IMR-90 (cell line): Measurements from ENCODE around the gene BMPER. TPM values are rescaled to one million over a fixed set of nuclear protein-coding genes. Genes with fewer than 3 reads are reported as not detected.

Source experiments
- ATAC-seq: fragments of 200-7000 bp; cut with Tn5 transposase; 2 replicates; pipeline ENCODE4 v1.9.1; 2020; ENCODE audit warnings: low read depth, mild to moderate bottlenecking, moderate library complexity
- BruUV-seq: library from RNA; stranded (reverse); fragments of 400-500 nt; replicated peaks from 2 replicates; lab custom pipeline; 2021; lab: Mats Ljungman, UMichigan
- CTCF ChIA-PET: fragments of 300-600 bp; formaldehyde crosslinking; extraction: SDS; loops from one replicate; lab custom pipeline; 2021; ENCODE audit warnings: antibody characterized with exemption; lab: Yijun Ruan, JAX
- POLR2A ChIA-PET: fragments of 300-600 bp; sonication (Branson Sonifier 250); formaldehyde crosslinking; loops from one replicate; lab custom pipeline; 2022; ENCODE audit warnings: antibody characterized with exemption; ENCODE audit not compliant: unreplicated experiment; lab: Charles Lee
- DNase-seq: peaks from one replicate; pipeline ENCODE4 v3.0.0; 2013
- H2AFZ ChIP-seq: replicated peaks from 2 replicates; pipeline ENCODE3; 2013; ENCODE audit warnings: low read length, mild to moderate bottlenecking; ENCODE audit not compliant: poor library complexity
- H2AK5ac ChIP-seq: 2 replicates; pipeline ENCODE4 v1.6.1; 2013; ENCODE audit warnings: low read depth, low read length, inconsistent platforms
- H2AK9ac ChIP-seq: replicated peaks from 2 replicates; pipeline ENCODE3; 2013; ENCODE audit warnings: mild to moderate bottlenecking, low read depth, low read length, moderate library complexity; ENCODE audit not compliant: poor library complexity
- H2BK120ac ChIP-seq: 2 replicates; pipeline ENCODE4 v1.6.1; 2013; ENCODE audit warnings: low read depth, low read length, inconsistent platforms
- H2BK15ac ChIP-seq: 3 replicates; pipeline ENCODE4 v1.6.1; 2013; ENCODE audit warnings: low read depth, low read length, inconsistent platforms
- H2BK20ac ChIP-seq: 2 replicates; pipeline ENCODE4 v1.6.1; 2013; ENCODE audit warnings: low read depth, mild to moderate bottlenecking, inconsistent platforms, low read length, moderate library complexity
- H2BK5ac ChIP-seq: 2 replicates; pipeline ENCODE4 v1.6.1; 2013; ENCODE audit warnings: mild to moderate bottlenecking, low read depth, low read length, inconsistent platforms; ENCODE audit not compliant: poor library complexity, severe bottlenecking
- H3K14ac ChIP-seq: replicated peaks from 2 replicates; pipeline ENCODE4 v1.6.1; 2013; ENCODE audit warnings: low read depth, low read length, inconsistent platforms
- H3K18ac ChIP-seq: 2 replicates; pipeline ENCODE4 v1.6.1; 2013; ENCODE audit warnings: low read depth, low read length, control low read depth
- H3K23ac ChIP-seq: 2 replicates; pipeline ENCODE4 v1.6.1; 2013; ENCODE audit warnings: low read depth, low read length, inconsistent platforms
- H3K27ac ChIP-seq: 2 replicates; pipeline ENCODE4 v1.5.1; 2013; ENCODE audit warnings: mild to moderate bottlenecking, control low read depth, low read length; ENCODE audit not compliant: insufficient read depth
- H3K27me3 ChIP-seq: 2 replicates; pipeline ENCODE4 v1.6.1; 2013; ENCODE audit warnings: low read length; ENCODE audit not compliant: control insufficient read depth, insufficient read depth
- H3K36me3 ChIP-seq: 2 replicates; pipeline ENCODE4 v1.6.1; 2013; ENCODE audit warnings: low read length, mixed read lengths; ENCODE audit not compliant: control insufficient read depth, insufficient read depth
- H3K4ac ChIP-seq: 2 replicates; pipeline ENCODE4 v1.6.1; 2013; ENCODE audit warnings: low read depth, low read length, inconsistent platforms
- H3K4me1 ChIP-seq: 2 replicates; pipeline ENCODE4 v1.6.1; 2013; ENCODE audit warnings: low read length, mixed read lengths; ENCODE audit not compliant: control insufficient read depth, insufficient read depth
- H3K4me2 ChIP-seq: 2 replicates; pipeline ENCODE4 v1.6.1; 2013; ENCODE audit warnings: low read depth, mild to moderate bottlenecking, control low read depth, low read length, moderate library complexity
- H3K4me3 ChIP-seq: 2 replicates; pipeline ENCODE4 v1.5.1; 2013; ENCODE audit warnings: low read depth, mild to moderate bottlenecking, control low read depth, low read length, moderate library complexity; ENCODE audit not compliant: insufficient read depth
- H3K56ac ChIP-seq: 2 replicates; pipeline ENCODE4 v1.6.1; 2013; ENCODE audit warnings: low read length, inconsistent platforms; ENCODE audit not compliant: insufficient read depth; ENCODE audit errors: extremely low read depth
- H3K79me1 ChIP-seq, 2 experiments: 2 replicates each; pipeline ENCODE4 v1.6.1; 2013; ENCODE audit warnings: low read length in 2 of 2, inconsistent platforms in 1 of 2, low read depth in 1 of 2
- H3K9ac ChIP-seq: 2 replicates; pipeline ENCODE4 v1.6.1; 2013; ENCODE audit warnings: low read depth, low read length, control low read depth
- H3K9me1 ChIP-seq: 2 replicates; pipeline ENCODE4 v1.6.1; 2013; ENCODE audit warnings: low read length, inconsistent platforms; ENCODE audit not compliant: insufficient read depth
- H3K9me3 ChIP-seq: 2 replicates; pipeline ENCODE4 v1.6.1; 2013; ENCODE audit warnings: low read length; ENCODE audit not compliant: control insufficient read depth, insufficient read depth
- H4K20me1 ChIP-seq: 2 replicates; pipeline ENCODE4 v1.6.1; 2013; ENCODE audit warnings: low read length, inconsistent platforms; ENCODE audit not compliant: insufficient read depth
- H4K5ac ChIP-seq: 2 replicates; pipeline ENCODE4 v1.6.1; 2013; ENCODE audit warnings: mild to moderate bottlenecking, low read depth, low read length, control low read depth
- H4K8ac ChIP-seq, 2 experiments: 2 replicates each; pipeline ENCODE4 v1.6.1; 2013; ENCODE audit warnings: low read depth in 2 of 2, low read length in 2 of 2, control low read depth in 1 of 2, inconsistent platforms in 1 of 2
- H4K91ac ChIP-seq: 2 replicates; pipeline ENCODE4 v1.6.1; 2013; ENCODE audit warnings: low read depth, low read length, inconsistent platforms; ENCODE audit not compliant: insufficient read depth
- BHLHE40 ChIP-seq: fragments of 150-350 bp; IDR thresholded peaks from 2 replicates; pipeline ENCODE4 v1.6.1; 2016; ENCODE audit warnings: mild to moderate bottlenecking, low read depth, low read length
- CEBPB ChIP-seq: IDR thresholded peaks from 2 replicates; pipeline ENCODE4 v1.6.1; 2012; ENCODE audit warnings: low read depth, low read length, improper control_type of control experiment
- CHD1 ChIP-seq: IDR thresholded peaks from 2 replicates; pipeline ENCODE4 v1.6.1; 2012; ENCODE audit warnings: low read depth, low read length, improper control_type of control experiment
- ELK1 ChIP-seq: fragments of 150-350 bp; IDR thresholded peaks from 2 replicates; pipeline ENCODE4 v1.6.1; 2016; ENCODE audit warnings: low read depth, mild to moderate bottlenecking, low read length, moderate library complexity, borderline replicate concordance
- FOS ChIP-seq: fragments of 150-350 bp; IDR thresholded peaks from 2 replicates; pipeline ENCODE4 v1.6.1; 2016; ENCODE audit warnings: low read depth, low read length
- MAFK ChIP-seq: IDR thresholded peaks from 2 replicates; pipeline ENCODE4 v1.6.1; 2012; ENCODE audit warnings: low read depth, low read length, improper control_type of control experiment
- MAZ ChIP-seq: IDR thresholded peaks from 2 replicates; pipeline ENCODE4 v1.6.1; 2012; ENCODE audit warnings: low read depth, mild to moderate bottlenecking, low read length, improper control_type of control experiment, moderate library complexity, borderline replicate concordance
- MXI1 ChIP-seq: IDR thresholded peaks from 2 replicates; pipeline ENCODE4 v1.6.1; 2012; ENCODE audit warnings: low read depth, mild to moderate bottlenecking, low read length, moderate library complexity, borderline replicate concordance
- NFE2L2 ChIP-seq: fragments of 150-350 bp; IDR thresholded peaks from 2 replicates; pipeline ENCODE4 v1.6.1; 2016; ENCODE audit warnings: low read depth, mild to moderate bottlenecking, low read length
- POLR2A ChIP-seq: IDR thresholded peaks from 2 replicates; pipeline ENCODE4 v1.6.1; 2012; ENCODE audit warnings: mild to moderate bottlenecking, low read depth, low read length
- RAD21 ChIP-seq: IDR thresholded peaks from 2 replicates; pipeline ENCODE4 v1.6.1; 2012; ENCODE audit warnings: low read length, improper control_type of control experiment
- RCOR1 ChIP-seq: IDR thresholded peaks from 2 replicates; pipeline ENCODE4 v1.6.1; 2012; ENCODE audit warnings: mild to moderate bottlenecking, low read length, improper control_type of control experiment; ENCODE audit not compliant: insufficient replicate concordance
- RFX5 ChIP-seq: IDR thresholded peaks from 2 replicates; pipeline ENCODE4 v1.8.0; 2012; ENCODE audit warnings: low read depth, mild to moderate bottlenecking, low read length, moderate library complexity
- SMC3 ChIP-seq: fragments of 150-350 bp; IDR thresholded peaks from 2 replicates; pipeline ENCODE4 v1.6.1; 2016; ENCODE audit warnings: low read depth, mild to moderate bottlenecking, antibody characterized with exemption, low read length, moderate library complexity
- WGBS, 2 experiments: methylation state at CpG; one replicate each; pipeline versions ENCODE4 v1.1.5 to v1.1.7; 2013; ENCODE audit warnings: missing lambda C conversion rate in 2 of 2; ENCODE audit not compliant: insufficient read length in 1 of 2; ENCODE audit errors: extremely low coverage in 2 of 2; 5-methylcytosine and 5-hydroxymethylcytosine counted together
- dilution Hi-C: fragments of 300-500 bp; cut with HindIII; formaldehyde crosslinking; loops from one replicate; pipeline ENCODE4 v1.14.3; 2018; ENCODE audit warnings: low sequenced_read_pairs; ENCODE audit not compliant: unreplicated experiment
- in situ Hi-C: fragments of 300-500 bp; cut with MboI; formaldehyde crosslinking; loops from 3 replicates; pipeline ENCODE4 v1.14.3; 2019; ENCODE audit warnings: low sequenced_read_pairs, inconsistent platforms, mixed read lengths
- intact Hi-C: fragments of 100-400 bp; cut with micrococcal nuclease; formaldehyde crosslinking; loops from 2 replicates; pipeline ENCODE4 v1.10.0; 2022
- polyA plus RNA-seq, 3 experiments: library from polyadenylated mRNA; depleted of rRNA; stranded (reverse); fragments of >200 nt; gene quantifications; 2 replicates each; pipeline ENCODE4 v1.2.3, GENCODE V29; 2012; ENCODE audit warnings: low replicate concordance in 1 of 3
- total RNA-seq: library from RNA; depleted of rRNA; stranded (reverse); fragments of >200 nt; gene quantifications from 2 replicates; pipeline ENCODE4 v1.2.3, GENCODE V29; 2012
- TF ChIP-seq, protein P1 (sequence below): fragments of 150-350 bp; IDR thresholded peaks from 2 replicates; pipeline ENCODE4 v1.6.1; 2017; ENCODE audit warnings: mild to moderate bottlenecking, antibody characterized with exemption, low read length, low read depth
- TF ChIP-seq, protein P2 (sequence below): conservative IDR thresholded peaks from 2 replicates; pipeline ENCODE4 v1.5.1; 2012; ENCODE audit warnings: mild to moderate bottlenecking, low read depth, low read length, improper control_type of control experiment

The BMPER gene
- total and polyA plus RNA-seq, 2 of the 4 experiments (the other 2 are of a cell fraction), result 6.2 to 7.9 TPM

GRCh38 chr7:33928986-33929385 is 23.6 kb downstream of the BMPER start:
- H2AK9ac ChIP-seq, result no peak overlapping the region
- ATAC-seq (no peak), DNase-seq (no peak)
- no peak overlapping the region for H3K56ac ChIP-seq
- H3K27ac ChIP-seq, result no peak overlapping the region
- H2AK5ac ChIP-seq, result no peak overlapping the region
- no peak overlapping the region for H4K91ac ChIP-seq
- in situ Hi-C loops (no loop called here), dilution Hi-C loops (no loop called here), intact Hi-C loops (no loop called here)
- no peaks in the 10 kb centered on the region for H3K79me1 ChIP-seq
- no peaks in the 10 kb centered on the region for H3K36me3 ChIP-seq
- H3K27me3 ChIP-seq, result no peaks in the 10 kb centered on the region
- no peaks in the 10 kb centered on the region for H3K9me1 ChIP-seq
- H4K8ac ChIP-seq, result no peak overlapping the region
- no peak overlapping the region for H2BK20ac ChIP-seq
- H3K4ac ChIP-seq, result no peak overlapping the region
- no peak overlapping the region for H3K9ac ChIP-seq
- ChIA-PET POLR2A (no interaction called here), CTCF (no interaction called here)
- WGBS, 2 experiments, result no CpG with 5 or more reads among the region's 7 CpGs
- no peak overlapping the region for H3K23ac ChIP-seq
- no peak overlapping the region for H2BK5ac ChIP-seq
- BruUV-seq, result no TSS peak
- H3K4me2 ChIP-seq, result no peak overlapping the region
- no peak overlapping the region for H2BK15ac ChIP-seq
- H4K5ac ChIP-seq, result no peak overlapping the region
- no peaks in the 10 kb centered on the region for H3K9me3 ChIP-seq
- no peak overlapping the region for H2AFZ ChIP-seq
- no peak overlapping the region for H2BK120ac ChIP-seq
- H3K4me1 ChIP-seq, result peaks cover 7% of the 10 kb centered on the region
- H4K20me1 ChIP-seq, result no peaks in the 10 kb centered on the region
- no peak overlapping the region for H3K18ac ChIP-seq
- TF ChIP-seq, protein P1, sequence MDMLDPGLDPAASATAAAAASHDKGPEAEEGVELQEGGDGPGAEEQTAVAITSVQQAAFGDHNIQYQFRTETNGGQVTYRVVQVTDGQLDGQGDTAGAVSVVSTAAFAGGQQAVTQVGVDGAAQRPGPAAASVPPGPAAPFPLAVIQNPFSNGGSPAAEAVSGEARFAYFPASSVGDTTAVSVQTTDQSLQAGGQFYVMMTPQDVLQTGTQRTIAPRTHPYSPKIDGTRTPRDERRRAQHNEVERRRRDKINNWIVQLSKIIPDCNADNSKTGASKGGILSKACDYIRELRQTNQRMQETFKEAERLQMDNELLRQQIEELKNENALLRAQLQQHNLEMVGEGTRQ, result no peak
- no peak for TF ChIP-seq NFE2L2
- no peak for TF ChIP-seq CEBPB
- TF ChIP-seq RCOR1, result no peak
- TF ChIP-seq, protein P2, sequence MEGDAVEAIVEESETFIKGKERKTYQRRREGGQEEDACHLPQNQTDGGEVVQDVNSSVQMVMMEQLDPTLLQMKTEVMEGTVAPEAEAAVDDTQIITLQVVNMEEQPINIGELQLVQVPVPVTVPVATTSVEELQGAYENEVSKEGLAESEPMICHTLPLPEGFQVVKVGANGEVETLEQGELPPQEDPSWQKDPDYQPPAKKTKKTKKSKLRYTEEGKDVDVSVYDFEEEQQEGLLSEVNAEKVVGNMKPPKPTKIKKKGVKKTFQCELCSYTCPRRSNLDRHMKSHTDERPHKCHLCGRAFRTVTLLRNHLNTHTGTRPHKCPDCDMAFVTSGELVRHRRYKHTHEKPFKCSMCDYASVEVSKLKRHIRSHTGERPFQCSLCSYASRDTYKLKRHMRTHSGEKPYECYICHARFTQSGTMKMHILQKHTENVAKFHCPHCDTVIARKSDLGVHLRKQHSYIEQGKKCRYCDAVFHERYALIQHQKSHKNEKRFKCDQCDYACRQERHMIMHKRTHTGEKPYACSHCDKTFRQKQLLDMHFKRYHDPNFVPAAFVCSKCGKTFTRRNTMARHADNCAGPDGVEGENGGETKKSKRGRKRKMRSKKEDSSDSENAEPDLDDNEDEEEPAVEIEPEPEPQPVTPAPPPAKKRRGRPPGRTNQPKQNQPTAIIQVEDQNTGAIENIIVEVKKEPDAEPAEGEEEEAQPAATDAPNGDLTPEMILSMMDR, result no peak
- TF ChIP-seq FOS, result no peak
- TF ChIP-seq POLR2A, result no peak
- TF ChIP-seq RAD21, result no peak
- TF ChIP-seq RFX5, result no peak
- TF ChIP-seq MAZ, result no peak
- no peak for TF ChIP-seq ELK1
- no peak for TF ChIP-seq MXI1
- TF ChIP-seq CHD1, result no peak
- no peak for TF ChIP-seq MAFK
- no peak for TF ChIP-seq SMC3
- no peak for TF ChIP-seq BHLHE40
- no peak overlapping the region for H3K14ac ChIP-seq
- no peak overlapping the region for H3K4me3 ChIP-seq
